SK-N-MC (cell line): ENCODE data around the gene PHF2.

Source experiments
- DNase-seq: peaks from one replicate; pipeline ENCODE4 v3.0.0-alpha.2; 2011; ENCODE audit warnings: low read depth, low spot score
- H3K27ac ChIP-seq: fragments of 200-600 bp; sonication (generic); 2 replicates; pipeline ENCODE4 v1.5.1; 2016; ENCODE audit warnings: mixed run types
- H3K36me3 ChIP-seq: fragments of 200-600 bp; sonication (generic); 2 replicates; pipeline ENCODE4 v1.6.1; 2017; ENCODE audit warnings: antibody characterized with exemption, low read length, mixed read lengths; ENCODE audit not compliant: insufficient read depth
- H3K4me3 ChIP-seq: fragments of 200-600 bp; sonication (generic); 2 replicates; pipeline ENCODE4 v1.5.1; 2016
- H3K9ac ChIP-seq: fragments of 200-600 bp; sonication (generic); 2 replicates; pipeline ENCODE4 v1.8.0; 2017; ENCODE audit warnings: mixed run types, mixed read lengths; ENCODE audit not compliant: insufficient read length
- H3K9me3 ChIP-seq: fragments of 200-600 bp; sonication (generic); 2 replicates; pipeline ENCODE4 v1.6.1; 2017; ENCODE audit warnings: low read depth, mild to moderate bottlenecking, antibody characterized with exemption, low read length, moderate library complexity, mixed read lengths
- EZH2 ChIP-seq: fragments of 200-600 bp; sonication (generic); IDR thresholded peaks from one replicate; pipeline ENCODE4 v1.6.1; 2017; ENCODE audit warnings: antibody characterized with exemption
- FOXP2 ChIP-seq: optimal IDR thresholded peaks from 2 replicates; pipeline ENCODE3; 2011; ENCODE audit warnings: mild to moderate bottlenecking, moderate library complexity; ENCODE audit not compliant: insufficient read depth; ENCODE audit errors: extremely low read length, control extremely low read depth
- POLR2AphosphoS5 ChIP-seq: IDR thresholded peaks from 2 replicates; pipeline ENCODE4 v1.6.1; 2012; ENCODE audit warnings: mild to moderate bottlenecking, low read depth, low read length, borderline replicate concordance

The PHF2 gene

DNA sequence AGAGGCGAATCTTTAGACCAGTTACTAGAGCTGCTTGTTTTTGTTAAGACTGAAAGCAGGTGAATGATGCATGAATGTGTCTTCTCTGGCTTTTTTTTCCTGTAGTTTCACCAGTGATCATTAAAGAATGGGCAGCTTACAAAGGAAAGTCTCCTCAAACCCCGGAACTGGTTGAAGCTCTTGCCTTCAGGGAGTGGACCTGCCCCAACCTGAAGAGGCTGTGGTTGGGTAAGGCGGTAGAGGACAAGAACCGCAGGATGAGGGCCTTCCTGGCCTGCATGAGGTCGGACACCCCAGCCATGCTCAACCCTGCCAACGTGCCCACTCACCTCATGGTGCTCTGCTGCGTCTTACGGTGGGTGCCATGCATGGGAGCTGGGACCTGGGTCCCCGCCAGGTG, 33.3 kb upstream of the PHF2 start:
- Histone ChIP-seq H3K4me3 (no peak overlapping the region), H3K36me3 (peaks cover 30% of the 10 kb centered on the region), H3K9ac (no peak overlapping the region), H3K27ac (no peak overlapping the region), H3K9me3 (no peaks in the 10 kb centered on the region)
- TF ChIP-seq EZH2 (no peak), FOXP2 (no peak), POLR2AphosphoS5 (no peak)
- no peak for DNase-seq

- no peak overlapping the region for H3K27ac ChIP-seq
- H3K9ac ChIP-seq, result no peak overlapping the region
- no peaks in the 10 kb centered on the region for H3K9me3 ChIP-seq
- TF ChIP-seq EZH2 (no peak), FOXP2 (no peak), POLR2AphosphoS5 (no peak)
- DNase-seq, result no peak
- peaks cover 33% of the 10 kb centered on the region for H3K36me3 ChIP-seq
- H3K4me3 ChIP-seq, result no peak overlapping the region
Observed at GRCh38 chr9:93546356-93546755, 30.0 kb upstream of the PHF2 start.

DNA sequence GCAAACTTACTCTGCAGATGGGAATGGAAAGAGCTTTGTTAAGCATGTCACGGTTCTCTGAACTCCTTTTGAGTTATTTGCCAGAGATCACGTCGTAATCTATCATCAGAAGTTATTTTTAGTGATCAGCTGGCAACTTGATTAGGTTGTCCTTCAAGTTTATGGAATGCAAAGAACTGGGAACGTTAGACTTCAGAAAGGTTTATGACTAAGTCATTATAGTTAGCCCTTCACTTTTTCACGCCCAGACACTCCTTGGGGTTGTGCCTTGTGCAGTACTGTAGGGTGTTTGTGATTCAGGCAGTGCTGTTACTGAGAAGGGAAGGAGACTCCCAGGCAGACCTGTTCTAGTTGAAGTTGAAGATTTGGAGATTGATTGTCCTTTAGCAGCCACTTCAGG, 26.8 kb upstream of the PHF2 start:
- H3K27ac ChIP-seq, result no peak overlapping the region
- H3K9me3 ChIP-seq, result no peaks in the 10 kb centered on the region
- no peak overlapping the region for H3K4me3 ChIP-seq
- no peak for TF ChIP-seq EZH2
- no peak for TF ChIP-seq POLR2AphosphoS5
- TF ChIP-seq FOXP2, result no peak
- no peak overlapping the region for H3K9ac ChIP-seq
- peaks cover 38% of the 10 kb centered on the region for H3K36me3 ChIP-seq
- no peak for DNase-seq

- Histone ChIP-seq H3K4me3 (no peak overlapping the region), H3K9me3 (no peaks in the 10 kb centered on the region), H3K27ac (no peak overlapping the region), H3K36me3 (peaks cover 42% of the 10 kb centered on the region), H3K9ac (no peak overlapping the region)
- DNase-seq, result no peak
- TF ChIP-seq EZH2 (no peak), POLR2AphosphoS5 (no peak), FOXP2 (no peak)
Observed at GRCh38 chr9:93552923-93553322, 23.5 kb upstream of the PHF2 start.

DNA sequence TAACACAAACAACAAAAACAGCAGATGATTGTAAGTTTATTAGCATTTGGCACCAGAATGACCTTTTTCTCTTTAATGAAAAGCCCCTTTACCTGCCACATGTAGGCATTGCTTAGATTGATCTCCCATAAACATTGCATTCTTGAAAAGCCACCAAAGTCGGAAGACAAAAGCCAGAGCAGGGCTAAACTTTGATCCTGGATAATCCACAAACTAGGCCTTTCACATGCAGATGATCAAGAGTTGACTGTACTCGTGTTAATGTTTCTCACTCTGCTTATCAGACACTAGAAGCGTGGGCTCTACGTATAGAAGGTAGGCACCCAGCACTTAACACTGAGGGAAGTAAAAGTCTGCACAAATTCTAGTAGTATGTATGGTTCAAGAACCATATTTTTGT, 21.0 kb upstream of the PHF2 start:
- Histone ChIP-seq H3K4me3 (no peak overlapping the region), H3K9me3 (no peaks in the 10 kb centered on the region), H3K36me3 (peaks cover 58% of the 10 kb centered on the region), H3K27ac (no peak overlapping the region), H3K9ac (no peak overlapping the region)
- DNase-seq, result no peak
- no peak for TF ChIP-seq EZH2
- no peak for TF ChIP-seq POLR2AphosphoS5
- no peak for TF ChIP-seq FOXP2

- Histone ChIP-seq H3K9me3 (no peaks in the 10 kb centered on the region), H3K4me3 (no peak overlapping the region), H3K27ac (no peak overlapping the region), H3K36me3 (peaks cover 54% of the 10 kb centered on the region), H3K9ac (no peak overlapping the region)
- no peak for TF ChIP-seq POLR2AphosphoS5
- no peak for TF ChIP-seq EZH2
- TF ChIP-seq FOXP2, result no peak
- no peak for DNase-seq
Observed at GRCh38 chr9:93557366-93558137, 18.8 kb upstream of the PHF2 start.

DNA sequence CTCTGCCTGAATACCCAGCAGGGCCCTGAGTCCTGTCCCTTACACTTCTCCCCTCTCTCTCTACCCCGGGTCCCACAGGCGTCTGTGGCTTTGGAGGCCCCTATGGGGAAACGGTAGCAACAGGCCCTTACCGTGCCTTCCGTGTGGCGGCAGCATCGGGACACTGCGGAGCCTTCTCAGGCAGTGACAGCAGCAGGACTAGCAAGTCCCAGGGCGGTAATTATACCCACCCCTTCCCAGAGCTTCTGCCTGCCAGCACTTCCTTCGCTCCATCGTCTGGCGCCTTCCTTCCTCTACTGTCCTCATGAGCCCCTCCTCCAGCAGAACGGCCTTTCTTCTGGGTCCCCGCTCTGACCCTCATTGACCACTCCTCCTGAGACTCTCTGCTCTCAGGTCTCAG, 17.9 kb upstream of the PHF2 start:
- Histone ChIP-seq H3K9me3 (no peaks in the 10 kb centered on the region), H3K36me3 (peaks cover 57% of the 10 kb centered on the region), H3K27ac (no peak overlapping the region), H3K4me3 (no peak overlapping the region), H3K9ac (no peak overlapping the region)
- TF ChIP-seq POLR2AphosphoS5, result no peak
- no peak for TF ChIP-seq EZH2
- TF ChIP-seq FOXP2, result no peak
- no peak for DNase-seq

DNA sequence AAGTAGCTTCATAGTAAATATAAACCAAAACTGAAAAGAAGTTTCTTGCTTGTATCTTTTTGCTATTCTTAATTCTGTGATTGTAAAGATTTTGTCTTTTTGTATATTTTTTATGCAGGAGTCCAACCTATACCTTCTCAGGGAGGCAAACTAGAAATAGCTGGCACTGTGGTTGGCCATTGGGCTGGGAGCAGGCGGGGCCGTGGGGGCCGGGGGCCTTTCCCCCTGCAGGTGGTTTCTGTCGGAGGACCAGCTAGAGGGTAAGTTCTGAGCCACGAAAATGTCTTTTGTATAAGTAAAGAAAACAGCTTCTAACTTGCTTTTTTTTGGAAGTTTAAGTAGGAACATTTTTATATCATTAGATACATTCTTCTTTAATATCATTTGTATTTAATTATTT, 15.4 kb upstream of the PHF2 start:
- no peak overlapping the region; the same call in 1 of the 2 replicates for H3K27ac ChIP-seq
- peaks cover 57% of the 10 kb centered on the region for H3K36me3 ChIP-seq
- DNase-seq, result no peak
- H3K9me3 ChIP-seq, result no peaks in the 10 kb centered on the region
- no peak overlapping the region for H3K4me3 ChIP-seq
- no peak overlapping the region for H3K9ac ChIP-seq
- TF ChIP-seq FOXP2 (no peak), EZH2 (no peak), POLR2AphosphoS5 (no peak)

GRCh38 chr9:93562157-93562556, 14.2 kb upstream of the PHF2 start:
- Histone ChIP-seq H3K27ac (no peak overlapping the region), H3K9me3 (no peaks in the 10 kb centered on the region), H3K4me3 (no peak overlapping the region), H3K9ac (no peak overlapping the region), H3K36me3 (peaks cover 48% of the 10 kb centered on the region)
- TF ChIP-seq EZH2 (no peak), POLR2AphosphoS5 (no peak), FOXP2 (no peak)
- DNase-seq, result no peak
